Endometrial microvascular endothelial cells (primary cell): ENCODE data around the gene DPEP2NB. TPM values are rescaled to one million over a fixed set of nuclear protein-coding genes. Genes with fewer than 3 reads are reported as not detected.
"Not testable (repeated sequence)": the region's sequence is repeated elsewhere in the genome, so short reads cannot be mapped to it uniquely, and the experiment has no call there.

ENCODE experiments used
- in situ Hi-C: cut with HindIII; loops from 2 replicates; pipeline ENCODE4 v1.10.0; 2017; ENCODE audit warnings: low sequenced_read_pairs, low pct_unique_long_range_greater_than_20kb; ENCODE audit errors: inconsistent ontology term
- total RNA-seq: library from RNA; depleted of rRNA; stranded (reverse); fragments of >200 nt; gene quantifications from one replicate; pipeline ENCODE4 v1.2.3, GENCODE V29; 2015; ENCODE audit errors: inconsistent ontology term

Gene DPEP2NB
- total RNA-seq, 1 donor from 2014 or later = not detected

GRCh38 chr16:68022278-68022727, 6.6 kb upstream of the DPEP2NB start:
- in situ Hi-C loops = loop anchor here (25.0 kb wide), 1 partner anchor 135 kb away; the partner anchor contains the start of genes NRN1L and PSKH1

GRCh38 chr16:68021490-68021889, 5.8 kb upstream of the DPEP2NB start:
- in situ Hi-C loops = loop anchor here (25.0 kb wide), 1 partner anchor 134 kb away; the partner anchor contains the start of genes NRN1L and PSKH1

GRCh38 chr16:68019167-68019680, 3.5 kb upstream of the DPEP2NB start:
- in situ Hi-C loops = loop anchor here (25.0 kb wide), 1 partner anchor 132 kb away; the partner anchor contains the start of genes NRN1L and PSKH1

GRCh38 chr16:68013440-68013839, 2.3 kb downstream of the DPEP2NB start:
- in situ Hi-C loops = loop anchor here (25.0 kb wide), 1 partner anchor 126 kb away; the partner anchor contains the start of genes NRN1L and PSKH1

- in situ Hi-C loops = loop anchor here (25.0 kb wide), 1 partner anchor 123 kb away; the partner anchor contains the start of genes NRN1L and PSKH1
These were observed 5.8 kb downstream of the DPEP2NB start for GRCh38 chr16:68009872-68010271.

- in situ Hi-C loops = loop anchor here (25.0 kb wide), 1 partner anchor 122 kb away; the partner anchor contains the start of genes NRN1L and PSKH1
These were observed 6.5 kb downstream of the DPEP2NB start for GRCh38 chr16:68009157-68009735.

GRCh38 chr16:68005786-68006286, 9.9 kb downstream of the DPEP2NB start:
- in situ Hi-C loops = loop anchor here (25.0 kb wide), 1 partner anchor 119 kb away; the partner anchor contains the start of genes NRN1L and PSKH1

- in situ Hi-C loops = loop anchor here (25.0 kb wide), 1 partner anchor 118 kb away; the partner anchor contains the start of genes NRN1L and PSKH1
These were observed 10.5 kb downstream of the DPEP2NB start for GRCh38 chr16:68005211-68005610.

GRCh38 chr16:68003031-68003430, 12.7 kb downstream of the DPEP2NB start:
- in situ Hi-C loops = loop anchor here (25.0 kb wide), 1 partner anchor 116 kb away; the partner anchor contains the start of genes NRN1L and PSKH1

- in situ Hi-C loops = loop anchor here (25.0 kb wide), 1 partner anchor 113 kb away; the partner anchor contains the start of genes NRN1L and PSKH1
These were observed 15.3 kb downstream of the DPEP2NB start for GRCh38 chr16:68000450-68000849.

GRCh38 chr16:67999985-68000384, 15.7 kb downstream of the DPEP2NB start:
- in situ Hi-C loops = loop anchor here (25.0 kb wide), 1 partner anchor 113 kb away; the partner anchor contains the start of genes NRN1L and PSKH1

GRCh38 chr16:67998779-67999688, 16.7 kb downstream of the DPEP2NB start, which contains the start of gene DPEP2:
TSS of gene DPEP2 (minus strand) at chr16:67999484. CDS start at chr16:67993212, 6,272 bp downstream.
- in situ Hi-C loops = not testable (repeated sequence)

- in situ Hi-C loops = not testable (repeated sequence)
These were observed 17.4 kb downstream of the DPEP2NB start for GRCh38 chr16:67998231-67998778.

- in situ Hi-C loops = no loop called here
These were observed 19.0 kb downstream of the DPEP2NB start for GRCh38 chr16:67996666-67997065.

- in situ Hi-C loops = no loop called here
These were observed 20.3 kb downstream of the DPEP2NB start for GRCh38 chr16:67995423-67995822.

- in situ Hi-C loops = not testable (repeated sequence)
These were observed 21.7 kb downstream of the DPEP2NB start for GRCh38 chr16:67994040-67994408.

GRCh38 chr16:67993207-67994039, 22.3 kb downstream of the DPEP2NB start:
- in situ Hi-C loops = no loop called here
